HEK293T (cell line): ENCODE measurements around the gene TMEM121.

ENCODE experiments used
- CTCF ChIA-PET: fragments of 350-600 bp; formaldehyde crosslinking; extraction: SDS; loops from one replicate; lab custom pipeline; 2021; ENCODE audit warnings: antibody characterized with exemption, inconsistent platforms; lab: Yijun Ruan, JAX
- POLR2A ChIA-PET: fragments of 350-600 bp; formaldehyde crosslinking; extraction: SDS; loops from one replicate; lab custom pipeline; 2020; ENCODE audit warnings: antibody characterized with exemption, inconsistent platforms; lab: Yijun Ruan, JAX
- DNase-seq: peaks from one replicate; pipeline ENCODE4 v3.0.0; 2012; ENCODE audit warnings: mixed read lengths; ENCODE audit errors: extremely low spot score
- ARNT ChIP-seq: fragments of 450-650 bp; IDR thresholded peaks from 2 replicates; pipeline ENCODE4 v1.6.1; 2017; ENCODE audit warnings: mild to moderate bottlenecking
- BHLHE40 ChIP-seq: fragments of 450-650 bp; IDR thresholded peaks from 2 replicates; pipeline ENCODE4 v1.6.1; 2016; ENCODE audit warnings: mild to moderate bottlenecking, moderate library complexity, borderline replicate concordance
- CTBP1 ChIP-seq: fragments of 450-650 bp; IDR thresholded peaks from 2 replicates; pipeline ENCODE4 v1.6.1; 2016; ENCODE audit warnings: borderline replicate concordance
- ELF4 ChIP-seq: fragments of 450-650 bp; IDR thresholded peaks from 2 replicates; pipeline ENCODE4 v1.6.1; 2017; ENCODE audit warnings: antibody characterized with exemption
- FOXA1 ChIP-seq: fragments of 450-650 bp; IDR thresholded peaks from 2 replicates; pipeline ENCODE4 v1.6.1; 2016; ENCODE audit warnings: mild to moderate bottlenecking
- FOXK2 ChIP-seq: fragments of 450-650 bp; IDR thresholded peaks from 2 replicates; pipeline ENCODE4 v1.6.1; 2016; ENCODE audit warnings: mild to moderate bottlenecking
- FOXM1 ChIP-seq: fragments of 450-650 bp; IDR thresholded peaks from 2 replicates; pipeline ENCODE4 v1.6.1; 2017; ENCODE audit warnings: mild to moderate bottlenecking, borderline replicate concordance
- HDGF ChIP-seq: fragments of 450-650 bp; IDR thresholded peaks from 2 replicates; pipeline ENCODE4 v1.6.1; 2017; ENCODE audit warnings: antibody characterized with exemption, borderline replicate concordance
- L3MBTL2 ChIP-seq: fragments of 450-650 bp; conservative IDR thresholded peaks from 2 replicates; pipeline ENCODE4 v1.6.1; 2016; ENCODE audit warnings: mild to moderate bottlenecking
- LEF1 ChIP-seq: fragments of 450-650 bp; IDR thresholded peaks from 2 replicates; pipeline ENCODE4 v1.6.1; 2017; ENCODE audit warnings: mild to moderate bottlenecking, borderline replicate concordance
- NFRKB ChIP-seq: fragments of 450-650 bp; IDR thresholded peaks from 2 replicates; pipeline ENCODE4 v1.6.1; 2016; ENCODE audit warnings: mild to moderate bottlenecking, moderate library complexity
- SP1 ChIP-seq: fragments of 450-650 bp; IDR thresholded peaks from 2 replicates; pipeline ENCODE4 v1.6.1; 2017
- SUZ12 ChIP-seq: fragments of 450-650 bp; IDR thresholded peaks from 2 replicates; pipeline ENCODE4 v1.6.1; 2016; ENCODE audit warnings: mild to moderate bottlenecking
- TARDBP ChIP-seq: fragments of 450-650 bp; IDR thresholded peaks from 2 replicates; pipeline ENCODE4 v1.6.1; 2016
- ZNF384 ChIP-seq: fragments of 450-650 bp; IDR thresholded peaks from 2 replicates; pipeline ENCODE4 v1.6.1; 2016
- TF ChIP-seq, protein P1 (sequence below): fragments of 450-650 bp; IDR thresholded peaks from 2 replicates; pipeline ENCODE4 v1.6.1; 2016

TMEM121 gene

GRCh38 chr14:105527826-105528585 is 1.6 kb downstream of the TMEM121 start:
- POLR2A ChIA-PET, result interaction anchor here (0.6 to 1.5 kb wide), 6 partner anchors 9 to 157 kb away, joined by 3 to 14 read pairs (median 6); no protein-coding TSS in a partner anchor
- TF ChIP-seq TARDBP (no peak), FOXK2 (no peak), SP1 (no peak), L3MBTL2 (no peak), FOXA1 (no peak), HDGF (no peak), ARNT (no peak), LEF1 (no peak), CTBP1 (no peak), FOXM1 (no peak)
- DNase-seq, result peak; percentile 92

DNA sequence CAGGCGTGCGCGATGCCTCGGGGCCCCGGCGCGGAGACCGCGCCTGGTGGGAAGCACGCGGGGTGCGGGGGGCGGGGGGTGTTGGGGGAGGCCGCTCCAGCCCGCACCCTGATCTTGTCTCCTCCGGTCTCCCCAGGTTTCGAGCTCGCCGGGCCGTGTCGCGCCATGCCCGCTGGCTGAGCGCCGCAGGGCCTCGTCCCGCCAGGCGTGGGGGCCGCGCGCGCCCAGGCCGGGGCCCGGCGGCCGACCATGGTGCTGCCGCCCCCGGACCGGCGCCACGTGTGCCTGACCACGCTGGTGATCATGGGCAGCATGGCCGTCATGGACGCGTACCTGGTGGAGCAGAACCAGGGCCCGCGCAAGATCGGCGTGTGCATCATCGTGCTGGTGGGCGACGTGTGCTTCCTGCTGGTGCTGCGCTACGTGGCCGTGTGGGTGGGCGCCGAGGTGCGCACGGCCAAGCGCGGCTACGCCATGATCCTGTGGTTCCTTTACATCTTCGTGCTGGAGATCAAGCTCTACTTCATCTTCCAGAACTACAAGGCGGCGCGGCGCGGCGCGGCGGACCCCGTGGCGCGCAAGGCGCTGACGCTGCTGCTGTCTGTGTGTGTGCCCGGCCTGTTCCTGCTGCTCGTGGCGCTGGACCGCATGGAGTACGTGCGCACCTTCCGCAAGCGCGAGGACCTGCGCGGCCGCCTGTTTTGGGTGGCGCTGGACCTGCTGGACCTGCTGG is 2.4 kb downstream of the TMEM121 start:
- POLR2A ChIA-PET, result interaction anchor here (0.6 to 1.5 kb wide), 6 partner anchors 8 to 158 kb away, joined by 3 to 14 read pairs (median 6); no protein-coding TSS in a partner anchor
- DNase-seq, result no peak
- CTCF ChIA-PET, result interaction anchor here (0.6 to 1.8 kb wide), 4 partner anchors 25 to 422 kb away, joined by 3 to 7 read pairs (median 3); no protein-coding TSS in a partner anchor
- TF ChIP-seq, protein P1, sequence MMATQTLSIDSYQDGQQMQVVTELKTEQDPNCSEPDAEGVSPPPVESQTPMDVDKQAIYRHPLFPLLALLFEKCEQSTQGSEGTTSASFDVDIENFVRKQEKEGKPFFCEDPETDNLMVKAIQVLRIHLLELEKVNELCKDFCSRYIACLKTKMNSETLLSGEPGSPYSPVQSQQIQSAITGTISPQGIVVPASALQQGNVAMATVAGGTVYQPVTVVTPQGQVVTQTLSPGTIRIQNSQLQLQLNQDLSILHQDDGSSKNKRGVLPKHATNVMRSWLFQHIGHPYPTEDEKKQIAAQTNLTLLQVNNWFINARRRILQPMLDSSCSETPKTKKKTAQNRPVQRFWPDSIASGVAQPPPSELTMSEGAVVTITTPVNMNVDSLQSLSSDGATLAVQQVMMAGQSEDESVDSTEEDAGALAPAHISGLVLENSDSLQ, result no peak
- no peak for TF ChIP-seq ARNT
- TF ChIP-seq HDGF, result no peak
- no peak for TF ChIP-seq NFRKB
- TF ChIP-seq FOXM1, result no peak
- TF ChIP-seq FOXA1, result no peak
- TF ChIP-seq ZNF384, result no peak
- no peak for TF ChIP-seq ELF4

More at GRCh38 chr14:105527826-105528585, 1.6 kb downstream of the TMEM121 start:
- CTCF ChIA-PET, result interaction anchor here (0.6 to 1.8 kb wide), 6 partner anchors 20 to 422 kb away, joined by 3 to 7 read pairs (median 3); no protein-coding TSS in a partner anchor

DNA sequence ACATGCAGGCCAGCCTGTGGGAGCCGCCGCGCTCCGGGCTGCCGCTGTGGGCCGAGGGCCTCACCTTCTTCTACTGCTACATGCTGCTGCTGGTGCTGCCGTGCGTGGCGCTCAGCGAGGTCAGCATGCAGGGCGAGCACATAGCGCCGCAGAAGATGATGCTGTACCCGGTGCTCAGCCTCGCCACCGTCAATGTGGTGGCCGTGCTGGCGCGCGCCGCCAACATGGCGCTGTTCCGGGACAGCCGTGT is 2.9 kb downstream of the TMEM121 start:
- no peak for DNase-seq
- ChIA-PET POLR2A (no interaction called here), CTCF (interaction anchor here (1.8 kb wide), 1 partner anchor 39 kb away, joined by 7 read pairs; no protein-coding TSS in a partner anchor)

DNA sequence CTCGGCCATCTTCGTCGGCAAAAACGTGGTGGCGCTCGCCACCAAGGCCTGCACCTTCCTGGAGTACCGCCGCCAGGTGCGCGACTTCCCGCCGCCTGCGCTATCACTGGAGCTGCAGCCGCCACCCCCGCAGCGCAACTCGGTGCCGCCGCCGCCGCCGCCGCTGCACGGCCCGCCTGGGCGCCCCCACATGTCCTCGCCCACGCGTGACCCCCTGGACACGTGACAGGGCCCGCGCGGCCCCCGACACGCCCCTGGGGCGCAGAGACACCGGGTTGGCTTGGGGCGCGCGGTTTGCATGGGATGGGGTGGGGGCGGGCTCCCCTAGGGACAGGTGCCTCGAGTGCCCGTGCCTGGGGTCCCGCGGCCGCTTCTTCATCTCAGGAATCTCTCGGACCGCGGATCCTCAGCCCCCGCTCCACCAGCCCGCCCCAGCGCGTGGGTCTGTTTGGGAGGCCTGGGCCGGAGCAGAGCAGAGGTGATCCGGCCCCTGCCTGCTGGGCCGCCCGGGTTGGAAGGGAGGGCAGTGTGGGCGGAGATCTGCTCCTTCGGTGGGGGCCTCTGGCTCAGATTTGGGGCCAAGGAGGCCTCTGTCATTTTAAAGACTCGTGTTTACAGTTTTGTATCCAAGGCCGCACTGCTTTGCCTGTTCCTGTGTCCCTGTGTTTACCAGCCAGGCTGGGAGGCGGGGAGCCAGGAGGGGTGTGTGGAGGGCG is 3.3 kb downstream of the TMEM121 start:
- TF ChIP-seq L3MBTL2 (no peak), SUZ12 (no peak), TARDBP (no peak), SP1 (no peak)
- ChIA-PET POLR2A (no interaction called here), CTCF (interaction anchor here (1.8 kb wide), 1 partner anchor 40 kb away, joined by 7 read pairs; no protein-coding TSS in a partner anchor)
- DNase-seq, result no peak

More for the DNA sequence above, 2.9 kb downstream of the TMEM121 start:
- TF ChIP-seq FOXM1 (no peak), SP1 (no peak), HDGF (no peak), NFRKB (no peak), BHLHE40 (no peak), FOXA1 (no peak), ZNF384 (no peak), TARDBP (no peak), L3MBTL2 (no peak), LEF1 (no peak)
- TF ChIP-seq, protein P1, result no peak

DNA sequence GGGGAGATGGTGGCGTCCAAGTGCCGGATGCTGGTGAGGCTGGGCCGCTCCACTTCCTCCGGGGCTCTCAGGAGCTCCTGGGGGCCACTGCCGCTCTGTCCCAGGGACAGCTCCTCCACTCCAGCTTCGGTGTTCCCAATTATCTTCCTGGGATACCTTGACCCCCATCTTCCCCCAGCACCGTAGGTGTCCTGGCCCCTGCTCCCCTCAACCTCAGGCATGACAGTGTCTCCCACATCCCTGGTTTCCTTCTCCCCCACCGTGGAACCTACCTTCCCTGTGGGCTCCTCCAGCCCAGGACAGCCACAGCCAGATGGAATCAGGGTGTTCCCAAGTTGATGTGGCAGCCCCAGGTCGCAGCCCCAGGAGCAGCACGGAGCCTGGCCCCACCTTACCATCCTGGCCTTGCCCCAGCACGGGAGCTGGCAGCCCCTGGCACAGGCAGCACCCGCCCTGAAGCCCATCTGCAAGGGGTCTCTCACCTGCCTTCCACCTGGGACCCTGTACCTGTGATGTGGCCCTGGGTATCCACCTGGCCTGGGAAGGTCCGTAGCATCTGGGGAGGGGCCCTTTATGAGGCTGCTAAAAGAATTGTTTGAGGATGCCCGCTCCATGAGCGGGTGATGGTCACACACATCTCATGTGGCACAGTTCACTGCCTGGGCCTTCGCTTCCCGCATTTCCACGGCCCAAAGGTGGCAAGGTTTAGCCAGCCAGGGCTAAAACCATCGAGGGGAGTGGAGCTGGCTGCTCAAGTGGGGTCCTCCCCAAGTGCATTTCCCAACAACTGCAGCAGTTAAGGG is 4.1 kb downstream of the TMEM121 start:
- no peak for TF ChIP-seq FOXA1
- TF ChIP-seq FOXM1, result no peak
- no peak for TF ChIP-seq FOXK2
- no peak for TF ChIP-seq NFRKB
- no peak for TF ChIP-seq HDGF
- TF ChIP-seq CTBP1, result no peak
- TF ChIP-seq LEF1, result no peak
- no peak for TF ChIP-seq ARNT
- TF ChIP-seq ELF4, result no peak
- no peak for TF ChIP-seq SP1
- TF ChIP-seq TARDBP, result no peak
- TF ChIP-seq ZNF384, result no peak
- no peak for TF ChIP-seq SUZ12
- CTCF ChIA-PET, result interaction anchor here (1.1 kb wide), 1 partner anchor 50 kb away, joined by 4 read pairs; no protein-coding TSS in a partner anchor
- POLR2A ChIA-PET, result interaction anchor here (0.9 to 1.4 kb wide), 2 partner anchors 39 to 61 kb away, joined by 3 read pairs; no protein-coding TSS in a partner anchor
- DNase-seq, result no peak
